ENCODE data around the gene ENTPD1. TPM values are rescaled to one million over a fixed set of nuclear protein-coding genes. Genes with fewer than 3 reads are reported as not detected.
"Not testable (repeated sequence)": the region's sequence is repeated elsewhere in the genome, so short reads cannot be mapped to it uniquely, and the experiment has no call there.

Gene ENTPD1
- total RNA-seq, 1 donor from 2014 or later = 37.1 TPM

DNA sequence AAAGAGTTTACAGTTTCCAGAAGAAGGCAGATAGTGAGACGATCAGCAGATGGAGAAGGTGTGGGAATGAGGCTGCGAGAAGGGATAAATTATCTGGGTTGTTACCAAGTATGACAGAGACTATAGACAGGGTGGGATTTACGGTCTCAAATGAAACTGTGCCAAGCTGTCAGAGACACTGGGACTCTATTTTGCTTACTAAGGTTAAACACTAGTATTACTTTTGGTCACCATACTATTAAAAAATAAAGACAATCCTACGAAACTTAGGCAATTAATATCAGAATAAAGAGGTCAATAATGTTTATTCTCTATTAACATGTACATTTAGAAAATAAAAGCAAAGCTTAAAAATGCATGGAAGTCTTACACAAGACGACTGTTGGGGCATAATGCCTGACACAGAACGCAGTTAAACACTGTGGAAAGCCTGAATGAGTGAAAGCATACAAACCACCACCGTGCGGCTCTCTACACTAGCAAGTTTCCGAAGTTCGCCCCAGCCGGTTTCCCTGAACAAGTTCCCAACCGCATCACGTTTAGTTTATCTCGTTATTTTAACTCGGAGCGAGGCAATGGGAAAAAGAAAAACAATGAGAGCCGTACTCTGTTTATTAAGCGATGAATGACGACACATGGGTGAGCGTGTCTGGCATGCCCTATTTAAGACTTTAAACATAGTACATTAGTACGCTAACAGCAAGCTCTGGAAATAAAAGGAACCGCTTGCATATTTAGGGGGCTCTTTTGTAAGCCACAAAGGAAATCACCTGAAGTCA, 150.9 kb downstream of the ENTPD1 start:
- Mint-ChIP-seq H3K36me3 (ENCODE audit: low read depth) (peaks cover 11% of the 10 kb centered on the region), H3K9me3 (no peaks in the 10 kb centered on the region), H3K4me1 (ENCODE audit: low read depth) (peaks cover 21% of the 10 kb centered on the region), H3K27ac (peak overlapping the region; percentile 63), H3K4me3 (ENCODE audit: low read depth) (peak overlapping the region; percentile 92), H3K27me3 (ENCODE audit: low read depth) (peaks cover 5% of the 10 kb centered on the region)
- peak; percentile 42 for DNase-seq (ENCODE audit: low spot score)
- intact Hi-C loops (cut with micrococcal nuclease) = loop anchor here (2.0 to 5.0 kb wide), 4 partner anchors 40 to 225 kb away; partner anchors contain the start of genes TCTN3 and ZNF518A

DNA sequence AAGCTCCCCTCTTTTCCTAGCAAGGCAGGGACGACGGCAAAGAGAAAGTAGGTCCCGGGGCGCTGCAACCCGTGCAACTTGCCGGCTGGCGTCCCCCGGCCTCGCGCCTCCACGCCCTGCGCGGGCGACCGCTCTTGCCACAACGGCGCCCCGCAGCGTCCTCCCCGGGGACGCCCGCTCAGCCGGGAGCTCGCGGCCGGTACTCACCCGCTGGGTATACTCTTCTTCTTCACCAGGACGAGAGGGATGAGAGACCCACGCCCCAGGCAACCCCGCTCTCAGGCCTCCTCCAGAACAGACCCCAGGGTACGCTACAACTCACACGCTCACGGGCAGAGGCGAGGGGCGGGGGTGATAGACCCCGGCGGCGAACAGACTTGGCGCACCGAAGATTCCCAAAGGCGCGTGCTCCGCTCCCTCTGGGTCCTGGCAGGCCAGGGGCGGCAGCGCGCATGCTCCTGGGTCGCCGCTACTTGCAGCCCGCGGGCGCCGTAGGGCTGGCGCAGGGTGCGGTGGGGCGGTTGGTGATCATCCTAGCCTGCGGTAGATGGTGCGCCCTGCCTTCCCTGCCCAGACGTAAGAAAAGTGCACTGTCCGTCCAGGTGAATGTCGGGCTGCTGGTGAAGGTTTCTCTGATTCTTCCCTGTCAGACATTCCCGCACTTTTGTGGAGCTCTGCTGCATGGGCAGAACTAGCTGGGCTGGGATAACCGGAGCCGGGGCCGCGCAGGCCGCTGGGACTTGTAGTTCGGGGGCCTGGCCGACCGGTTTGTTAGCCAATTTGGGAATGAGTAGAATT, 151.7 kb downstream of the ENTPD1 start, which contains the start of gene CC2D2B:
Gene CC2D2B, plus strand, starts transcription at position 520 of the 798 bp plus-strand sequence. CDS start 3,349 bp downstream, outside the sequence.
- H3K4me3 Mint-ChIP-seq (ENCODE audit: low read depth) = peak within 1 kb of the TSS; percentile 92
- peaks cover 18% of the 10 kb centered on the region for H3K4me1 Mint-ChIP-seq (ENCODE audit: low read depth)
- peak within 1 kb of the TSS; percentile 93 for H3K27ac Mint-ChIP-seq
- no peaks in the 10 kb centered on the region for H3K9me3 Mint-ChIP-seq
- H3K36me3 Mint-ChIP-seq (ENCODE audit: low read depth) = peaks cover 8% of the 10 kb centered on the region
- intact Hi-C loops (cut with micrococcal nuclease) = loop anchor here (2.0 to 5.0 kb wide), 4 partner anchors 40 to 225 kb away; partner anchors contain the start of genes TCTN3 and ZNF518A
- peak; percentile 70 for DNase-seq (ENCODE audit: low spot score)
- peaks cover 10% of the 10 kb centered on the region for H3K27me3 Mint-ChIP-seq (ENCODE audit: low read depth)

DNA sequence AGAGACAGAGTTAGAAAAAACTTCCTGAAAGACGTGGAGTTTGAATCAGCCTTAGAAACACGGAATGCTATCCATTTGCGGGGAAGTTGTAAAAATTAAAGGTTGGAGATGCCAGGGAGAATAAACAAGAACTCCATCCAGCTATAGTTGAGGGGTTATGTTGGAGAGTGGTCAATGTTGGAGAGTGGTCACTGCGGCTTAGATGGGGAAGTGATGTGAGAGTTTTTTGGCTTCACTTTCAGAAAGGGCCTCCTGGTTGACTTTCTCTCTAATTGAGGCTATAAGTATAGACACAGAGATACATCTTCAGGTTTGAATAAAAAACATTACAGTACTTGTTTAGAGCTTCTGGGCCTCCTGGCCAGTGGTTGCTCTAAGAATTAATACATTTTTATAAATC, 152.5 kb downstream of the ENTPD1 start:
- peak overlapping the region; percentile 92 for H3K4me3 Mint-ChIP-seq (ENCODE audit: low read depth)
- no peaks in the 10 kb centered on the region for H3K9me3 Mint-ChIP-seq
- no peak overlapping the region for H3K27ac Mint-ChIP-seq
- no peak for DNase-seq (ENCODE audit: low spot score)
- peaks cover 18% of the 10 kb centered on the region for H3K4me1 Mint-ChIP-seq (ENCODE audit: low read depth)
- H3K36me3 Mint-ChIP-seq (ENCODE audit: low read depth) = peaks cover 8% of the 10 kb centered on the region
- peaks cover 15% of the 10 kb centered on the region for H3K27me3 Mint-ChIP-seq (ENCODE audit: low read depth)
- intact Hi-C loops (cut with micrococcal nuclease) = loop anchor here (5.0 kb wide), 3 partner anchors 41 to 224 kb away; partner anchors contain the start of genes TCTN3 and ZNF518A

DNA sequence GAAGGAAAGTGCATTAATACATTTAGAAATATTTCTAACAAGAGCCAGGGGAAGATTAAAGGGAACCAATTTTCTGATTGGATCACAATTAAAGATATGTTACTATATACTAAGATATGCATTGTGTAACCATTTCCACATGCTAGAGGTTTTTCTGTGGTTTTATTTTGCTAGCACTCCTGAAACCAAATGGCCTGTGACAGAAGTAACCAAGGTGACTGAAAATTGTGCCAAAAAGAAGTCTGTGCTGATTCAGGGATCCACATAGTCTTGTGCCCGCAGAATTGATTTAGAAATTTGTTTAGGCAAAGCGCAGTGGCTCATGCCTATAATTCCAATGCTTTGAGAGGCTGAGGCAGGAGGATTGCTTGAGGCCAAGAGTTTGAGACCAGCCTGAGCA, 153.6 kb downstream of the ENTPD1 start:
- H3K27ac Mint-ChIP-seq = no peak overlapping the region
- H3K4me3 Mint-ChIP-seq (ENCODE audit: low read depth) = no peak overlapping the region
- intact Hi-C loops (cut with micrococcal nuclease) = loop anchor here (5.0 kb wide), 3 partner anchors 42 to 223 kb away; partner anchors contain the start of genes TCTN3 and ZNF518A
- H3K36me3 Mint-ChIP-seq (ENCODE audit: low read depth) = peaks cover 8% of the 10 kb centered on the region
- H3K9me3 Mint-ChIP-seq = no peaks in the 10 kb centered on the region
- H3K27me3 Mint-ChIP-seq (ENCODE audit: low read depth) = peaks cover 25% of the 10 kb centered on the region
- H3K4me1 Mint-ChIP-seq (ENCODE audit: low read depth) = peaks cover 18% of the 10 kb centered on the region
- no peak for DNase-seq (ENCODE audit: low spot score)

DNA sequence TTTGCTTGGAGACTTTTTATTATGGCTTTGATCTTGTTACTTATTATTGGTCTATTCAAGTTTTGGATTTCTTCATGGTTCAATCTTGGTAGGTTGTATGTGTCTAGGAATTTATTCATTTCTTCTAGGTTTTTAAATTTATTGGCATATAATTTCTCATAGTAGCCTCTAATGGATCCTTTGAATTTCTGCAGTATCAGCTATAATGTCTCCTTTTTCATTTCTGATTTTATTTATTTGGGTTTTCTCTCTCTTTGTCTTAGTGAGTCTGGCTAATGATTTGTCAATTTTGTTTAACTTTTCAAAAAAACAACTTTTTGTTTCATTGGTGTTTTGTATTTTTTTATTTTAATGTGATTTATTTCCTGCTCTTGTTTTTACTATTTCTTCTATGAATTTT, 160.1 kb downstream of the ENTPD1 start:
- H3K9me3 Mint-ChIP-seq; DNase-seq (ENCODE audit: low spot score); H3K36me3 Mint-ChIP-seq (ENCODE audit: low read depth); H3K27ac Mint-ChIP-seq; H3K4me3 Mint-ChIP-seq (ENCODE audit: low read depth); H3K4me1 Mint-ChIP-seq (ENCODE audit: low read depth); intact Hi-C loops (cut with micrococcal nuclease): not testable (repeated sequence)
- peaks cover 35% of the 10 kb centered on the region for H3K27me3 Mint-ChIP-seq (ENCODE audit: low read depth)

Other genes with a start within 250 kb of the ENTPD1 start
- 0.43 and 1.3 TPM in 2 replicates for gene SORBS1, start 194.8 kb upstream of the ENTPD1 start, total RNA-seq
- 121 and 127 TPM in 2 replicates for gene ALDH18A1, start 99.5 kb upstream of the ENTPD1 start, total RNA-seq
- gene TCTN3, start 62.2 kb upstream of the ENTPD1 start, total RNA-seq = 66.5 and 71.3 TPM in 2 replicates
- gene CC2D2B, start 151.8 kb downstream of the ENTPD1 start, total RNA-seq = 0.18 and 0.75 TPM in 2 replicates